ENCODE results near the gene IL25.
"Not testable (repeated sequence)": the region's sequence is repeated elsewhere in the genome, so short reads cannot be mapped to it uniquely, and the experiment has no call there.

Gene IL25

GRCh38 chr14:23392613-23393012 lies 20.0 kb downstream of the IL25 start:
- no peak for DNase-seq

GRCh38 chr14:23396126-23396525 lies 23.5 kb downstream of the IL25 start:
- no peak for DNase-seq

GRCh38 chr14:23396781-23397407 lies 24.3 kb downstream of the IL25 start:
- DNase-seq, result no peak

GRCh38 chr14:23398348-23398747 lies 25.7 kb downstream of the IL25 start:
- no peak for DNase-seq

GRCh38 chr14:23399136-23399535 lies 26.5 kb downstream of the IL25 start:
- DNase-seq, result no peak

- no peak for DNase-seq
These were observed 27.0 kb downstream of the IL25 start for GRCh38 chr14:23399591-23399990.

GRCh38 chr14:23400496-23401149 lies 28.0 kb downstream of the IL25 start:
- DNase-seq, result not testable (repeated sequence)

GRCh38 chr14:23401291-23401690 lies 28.7 kb downstream of the IL25 start:
- DNase-seq, result no peak

GRCh38 chr14:23402296-23403138 lies 29.9 kb downstream of the IL25 start:
- no peak for DNase-seq

GRCh38 chr14:23403139-23403438 lies 30.5 kb downstream of the IL25 start:
- no peak for DNase-seq

- no peak for DNase-seq
These were observed 31.3 kb downstream of the IL25 start for GRCh38 chr14:23403908-23404307.

- DNase-seq, result no peak
These were observed 31.8 kb downstream of the IL25 start for GRCh38 chr14:23404331-23404900.

- no peak for DNase-seq
These were observed 32.5 kb downstream of the IL25 start for GRCh38 chr14:23405096-23405495.

GRCh38 chr14:23405516-23406025 lies 33.0 kb downstream of the IL25 start:
- no peak for DNase-seq

GRCh38 chr14:23406244-23406643 lies 33.6 kb downstream of the IL25 start:
- DNase-seq, result no peak

- DNase-seq, result no peak
These were observed 34.2 kb downstream of the IL25 start for GRCh38 chr14:23406725-23407355.

- DNase-seq, result no peak
These were observed 35.1 kb downstream of the IL25 start, which contains the start of gene MYH6 for GRCh38 chr14:23407516-23408306. Gene MYH6 (minus strand): TSS chr14:23408273. CDS start chr14:23407223, 1,050 bp downstream.

GRCh38 chr14:23408307-23408630 lies 35.7 kb downstream of the IL25 start:
- DNase-seq, result no peak

- no peak for DNase-seq
These were observed 36.9 kb downstream of the IL25 start for GRCh38 chr14:23409475-23409874.

GRCh38 chr14:23409966-23410635 lies 37.5 kb downstream of the IL25 start:
- no peak for DNase-seq
